BE2C (cell line): ENCODE results near the gene GABBR1.

Experiments
- DNase-seq: peaks from one replicate; pipeline ENCODE4 v3.0.0-alpha.2; 2020
- H3K27me3 ChIP-seq: fragments of 250-450 bp; sonication (Bioruptor Pico); 2 replicates; pipeline ENCODE4 v1.5.1; 2020; ENCODE audit warnings: mild to moderate bottlenecking
- H3K36me3 ChIP-seq: fragments of 250-450 bp; sonication (Bioruptor Pico); 2 replicates; pipeline ENCODE4 v1.5.1; 2020; ENCODE audit warnings: mild to moderate bottlenecking
- H3K4me1 ChIP-seq: fragments of 250-450 bp; sonication (Bioruptor Pico); 2 replicates; pipeline ENCODE4 v1.5.1; 2020
- H3K4me3 ChIP-seq: 2 replicates; pipeline ENCODE4 v1.5.1; 2011; ENCODE audit warnings: low read depth, low read length
- H3K9me3 ChIP-seq: fragments of 250-450 bp; sonication (Bioruptor Pico); 2 replicates; pipeline ENCODE4 v1.5.1; 2020
- TF ChIP-seq, protein P1 (sequence below): IDR thresholded peaks from 2 replicates; pipeline ENCODE4 v1.5.1; 2012; ENCODE audit warnings: mild to moderate bottlenecking, low read depth, low read length

GABBR1 gene

GRCh38 chr6:29603456-29603855, 29.5 kb downstream of the GABBR1 start:
- H3K36me3 ChIP-seq: no peaks in the 10 kb centered on the region
- H3K27me3 ChIP-seq: no peaks in the 10 kb centered on the region
- peaks cover 3% of the 10 kb centered on the region; the same call in 1 of the 2 replicates for H3K4me1 ChIP-seq
- no peaks in the 10 kb centered on the region for H3K9me3 ChIP-seq
- no peak overlapping the region for H3K4me3 ChIP-seq
- TF ChIP-seq, protein P1, sequence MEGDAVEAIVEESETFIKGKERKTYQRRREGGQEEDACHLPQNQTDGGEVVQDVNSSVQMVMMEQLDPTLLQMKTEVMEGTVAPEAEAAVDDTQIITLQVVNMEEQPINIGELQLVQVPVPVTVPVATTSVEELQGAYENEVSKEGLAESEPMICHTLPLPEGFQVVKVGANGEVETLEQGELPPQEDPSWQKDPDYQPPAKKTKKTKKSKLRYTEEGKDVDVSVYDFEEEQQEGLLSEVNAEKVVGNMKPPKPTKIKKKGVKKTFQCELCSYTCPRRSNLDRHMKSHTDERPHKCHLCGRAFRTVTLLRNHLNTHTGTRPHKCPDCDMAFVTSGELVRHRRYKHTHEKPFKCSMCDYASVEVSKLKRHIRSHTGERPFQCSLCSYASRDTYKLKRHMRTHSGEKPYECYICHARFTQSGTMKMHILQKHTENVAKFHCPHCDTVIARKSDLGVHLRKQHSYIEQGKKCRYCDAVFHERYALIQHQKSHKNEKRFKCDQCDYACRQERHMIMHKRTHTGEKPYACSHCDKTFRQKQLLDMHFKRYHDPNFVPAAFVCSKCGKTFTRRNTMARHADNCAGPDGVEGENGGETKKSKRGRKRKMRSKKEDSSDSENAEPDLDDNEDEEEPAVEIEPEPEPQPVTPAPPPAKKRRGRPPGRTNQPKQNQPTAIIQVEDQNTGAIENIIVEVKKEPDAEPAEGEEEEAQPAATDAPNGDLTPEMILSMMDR: no peak
- no peak for DNase-seq

DNA sequence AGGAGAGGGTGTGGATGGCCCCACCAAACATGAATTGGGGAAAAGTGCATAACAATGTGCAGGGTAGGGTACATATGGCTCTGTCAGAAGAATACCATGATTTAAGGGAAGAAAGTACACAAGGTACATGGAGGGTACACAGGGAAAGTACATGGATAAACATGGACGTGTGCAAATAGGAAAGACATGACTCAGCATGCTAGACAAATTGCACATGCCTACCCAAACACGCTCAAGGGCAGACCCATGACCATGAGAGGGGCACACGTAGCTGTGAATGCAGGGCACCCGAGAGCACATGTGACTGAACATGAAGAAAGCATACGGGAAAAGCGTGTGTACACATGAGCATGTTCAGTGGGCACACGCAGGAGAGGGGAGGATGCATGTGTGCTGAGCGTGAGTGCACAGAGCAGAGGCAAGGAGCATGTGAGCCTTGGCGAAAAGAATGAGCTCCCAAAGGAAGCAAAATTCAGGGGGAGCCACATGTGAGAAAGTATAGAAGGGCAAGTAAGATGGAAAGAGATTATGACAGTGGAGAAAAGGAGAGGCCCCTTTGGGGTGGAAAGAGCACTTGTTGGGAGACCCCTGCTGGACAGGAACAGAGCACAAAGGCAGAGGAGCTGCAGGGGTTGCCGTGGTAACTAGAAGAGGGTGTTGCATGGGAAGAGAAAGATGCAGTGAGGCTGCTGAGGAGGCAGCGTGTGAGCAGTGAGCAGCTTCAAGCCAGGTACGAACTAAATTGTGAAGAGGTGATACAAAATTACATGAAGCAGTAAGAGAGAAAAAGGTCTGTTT, 30.2 kb downstream of the GABBR1 start:
- TF ChIP-seq, protein P1: peak; percentile 48
- DNase-seq: peak; percentile 38
- Histone ChIP-seq H3K4me3 (no peak overlapping the region), H3K27me3 (no peaks in the 10 kb centered on the region), H3K4me1 (peaks cover 3% of the 10 kb centered on the region; the same call in 1 of the 2 replicates), H3K36me3 (no peaks in the 10 kb centered on the region), H3K9me3 (no peaks in the 10 kb centered on the region)

GRCh38 chr6:29598172-29598747, 34.7 kb downstream of the GABBR1 start:
- Histone ChIP-seq H3K27me3 (no peaks in the 10 kb centered on the region), H3K9me3 (no peaks in the 10 kb centered on the region), H3K4me1 (no peaks in the 10 kb centered on the region), H3K36me3 (no peaks in the 10 kb centered on the region), H3K4me3 (no peak overlapping the region)
- TF ChIP-seq, protein P1: no peak
- no peak for DNase-seq

DNA sequence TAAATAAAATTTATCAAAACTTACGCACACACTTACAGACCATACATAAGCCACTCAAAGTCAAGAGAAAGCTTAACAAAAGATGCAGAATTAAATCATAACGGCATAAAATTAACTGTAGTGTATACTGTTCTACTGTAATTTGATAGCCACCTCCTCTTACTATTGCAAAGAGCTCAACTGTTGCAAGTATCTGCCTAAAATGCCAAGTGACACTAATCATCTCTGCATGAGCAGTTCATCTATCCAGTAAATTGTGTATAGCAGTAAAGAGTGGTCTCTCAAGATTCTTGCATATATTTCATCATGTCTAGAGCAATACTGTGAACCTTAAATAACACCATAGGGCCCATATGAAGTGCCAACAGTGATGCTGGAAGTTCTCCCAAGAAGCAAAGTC, 35.8 kb downstream of the GABBR1 start:
- H3K36me3 ChIP-seq: no peaks in the 10 kb centered on the region
- TF ChIP-seq, protein P1: no peak

GRCh38 chr6:29596381-29596900, 36.5 kb downstream of the GABBR1 start:
- Histone ChIP-seq H3K9me3 (no peaks in the 10 kb centered on the region), H3K36me3 (no peaks in the 10 kb centered on the region), H3K4me3 (no peak overlapping the region), H3K4me1 (no peaks in the 10 kb centered on the region), H3K27me3 (peaks cover 2% of the 10 kb centered on the region; the same call in 1 of the 2 replicates)
- TF ChIP-seq, protein P1: no peak
- DNase-seq: no peak

More for the DNA sequence above, 35.8 kb downstream of the GABBR1 start:
- H3K4me1 ChIP-seq: no peaks in the 10 kb centered on the region
- H3K9me3 ChIP-seq: no peaks in the 10 kb centered on the region
- no peak for DNase-seq
- no peaks in the 10 kb centered on the region for H3K27me3 ChIP-seq
- H3K4me3 ChIP-seq: no peak overlapping the region
